H1 (cell line): ENCODE results near the gene TACR2. TPM values are rescaled to one million over a fixed set of nuclear protein-coding genes. Genes with fewer than 3 reads are reported as not detected.

Experiments
- CTCF ChIA-PET: fragments of 300-600 bp; sonication (Branson Sonifier 250); formaldehyde crosslinking; loops from one replicate; lab custom pipeline; 2021; ENCODE audit not compliant: partially characterized antibody; lab: Charles Lee
- POLR2A ChIA-PET: fragments of 300-600 bp; sonication (Branson Sonifier 250); formaldehyde crosslinking; loops from one replicate; lab custom pipeline; 2021; ENCODE audit warnings: inconsistent platforms; ENCODE audit not compliant: partially characterized antibody; lab: Charles Lee
- DNase-seq, 2 experiments: peaks; one replicate each; pipeline versions ENCODE4 v3.0.0 to v3.0.0-alpha.2; 2010 to 2022; ENCODE audit warnings: low spot score in 2 of 2, low read depth in 1 of 2, mixed read lengths in 1 of 2
- FAIRE-seq: peaks from 2 replicates; lab custom pipeline; 2011; peaks lifted over from hg19 to GRCh38; lab: Jason Lieb, UNC
- H2AFZ ChIP-seq: 2 replicates; pipeline ENCODE4 v1.8.1; 2012; ENCODE audit warnings: low read length, inconsistent platforms
- H2AK5ac ChIP-seq: 2 replicates; pipeline ENCODE4 v1.6.1; 2013; ENCODE audit warnings: low read depth, low read length
- H2BK120ac ChIP-seq: replicated peaks from 2 replicates; pipeline ENCODE3; 2013; ENCODE audit warnings: low read depth, low read length, inconsistent platforms
- H2BK12ac ChIP-seq: 2 replicates; pipeline ENCODE4 v1.6.1; 2013; ENCODE audit warnings: low read depth, low read length
- H2BK15ac ChIP-seq: 2 replicates; pipeline ENCODE4 v1.6.1; 2013; ENCODE audit warnings: low read length
- H2BK20ac ChIP-seq: 2 replicates; pipeline ENCODE4 v1.6.1; 2013; ENCODE audit warnings: low read length
- H2BK5ac ChIP-seq: 2 replicates; pipeline ENCODE4 v1.6.1; 2013; ENCODE audit warnings: low read depth, low read length
- H3K14ac ChIP-seq: 2 replicates; pipeline ENCODE4 v1.6.1; 2013; ENCODE audit warnings: inconsistent platforms; ENCODE audit not compliant: insufficient read length
- H3K18ac ChIP-seq: 2 replicates; pipeline ENCODE4 v1.6.1; 2013; ENCODE audit warnings: low read length; ENCODE audit errors: extremely low read depth
- H3K23ac ChIP-seq: 2 replicates; pipeline ENCODE4 v1.6.1; 2013; ENCODE audit warnings: inconsistent platforms; ENCODE audit not compliant: insufficient read length
- H3K23me2 ChIP-seq: 2 replicates; pipeline ENCODE4 v1.6.1; 2013; ENCODE audit warnings: low read depth, low read length
- H3K27ac ChIP-seq: 2 replicates; pipeline ENCODE4 v1.6.1; 2011; ENCODE audit warnings: low read depth, low read length, inconsistent platforms
- H3K27me3 ChIP-seq, 4 experiments: replicated peaks in 1 of 4; 1 replicate in 1 of 4; 2 replicates in 3 of 4; pipeline versions ENCODE4 v1.6.1 to v1.8.1; 2011 to 2013; ENCODE audit warnings: low read length in 3 of 4, mild to moderate bottlenecking in 3 of 4, inconsistent platforms in 2 of 4, mixed read lengths in 2 of 4, moderate library complexity in 1 of 4; ENCODE audit not compliant: control insufficient read depth in 3 of 4, insufficient read depth in 3 of 4; ENCODE audit errors: extremely low read depth in 1 of 4
- H3K36me3 ChIP-seq, 4 experiments: 2 replicates each; pipeline versions ENCODE4 v1.6.1 to v1.8.1; 2011 to 2013; ENCODE audit warnings: mild to moderate bottlenecking in 4 of 4, low read length in 3 of 4, moderate library complexity in 2 of 4, control low read depth in 1 of 4, inconsistent platforms in 1 of 4; ENCODE audit not compliant: insufficient read depth in 4 of 4, control insufficient read depth in 2 of 4
- H3K4ac ChIP-seq: replicated peaks from 2 replicates; pipeline ENCODE3; 2013; ENCODE audit warnings: low read length, low read depth, mixed read lengths, inconsistent platforms; ENCODE audit not compliant: insufficient read length
- H3K4me1 ChIP-seq, 4 experiments: replicated peaks in 1 of 4; 1 replicate in 1 of 4; 2 replicates in 3 of 4; pipeline versions ENCODE4 v1.6.1 to v1.8.1; 2011 to 2013; ENCODE audit warnings: low read length in 3 of 4, inconsistent platforms in 2 of 4, mixed read lengths in 1 of 4; ENCODE audit not compliant: insufficient read depth in 4 of 4, control insufficient read depth in 3 of 4
- H3K4me2 ChIP-seq, 2 experiments: 2 replicates each; pipeline versions ENCODE4 v1.6.1 to v1.8.1; 2011 to 2013; ENCODE audit warnings: low read depth in 2 of 2, low read length in 2 of 2, control low read depth in 1 of 2, inconsistent platforms in 1 of 2, mild to moderate bottlenecking in 1 of 2; ENCODE audit not compliant: insufficient read depth in 1 of 2
- H3K4me3 ChIP-seq, 4 experiments: fragments of 200-600, 300-600 bp in 1 of 4; sonication (generic), shearing (Covaris generic), sonication (Bioruptor Twin) in 1 of 4; 2 replicates each; pipeline versions ENCODE4 v1.5.1 to v1.8.1; 2011 to 2016; ENCODE audit warnings: low read length in 4 of 4, low read depth in 3 of 4, control low read depth in 2 of 4, inconsistent platforms in 2 of 4, mild to moderate bottlenecking in 2 of 4, mixed read lengths in 1 of 4, moderate library complexity in 1 of 4; ENCODE audit not compliant: insufficient read depth in 2 of 4; ENCODE audit errors: extremely low read depth in 1 of 4
- H3K56ac ChIP-seq: replicated peaks from 2 replicates; pipeline ENCODE3; 2013; ENCODE audit warnings: low read depth, mild to moderate bottlenecking, mixed read lengths, low read length, inconsistent platforms; ENCODE audit not compliant: insufficient read length
- H3K79me1 ChIP-seq: 2 replicates; pipeline ENCODE4 v1.6.1; 2013; ENCODE audit warnings: low read depth, low read length, control low read depth
- H3K79me2 ChIP-seq, 2 experiments: 2 replicates each; pipeline versions ENCODE4 v1.6.1 to v1.8.1; 2012 to 2013; ENCODE audit warnings: low read length in 2 of 2, mild to moderate bottlenecking in 2 of 2, inconsistent platforms in 1 of 2; ENCODE audit not compliant: insufficient read depth in 2 of 2, control insufficient read depth in 1 of 2
- H3K9ac ChIP-seq, 4 experiments: replicated peaks in 1 of 4; 1 replicate in 1 of 4; 2 replicates in 3 of 4; pipeline versions ENCODE4 v1.6.1 to v1.8.1; 2011 to 2013; ENCODE audit warnings: low read depth in 3 of 4, low read length in 3 of 4, control low read depth in 2 of 4, mild to moderate bottlenecking in 2 of 4, moderate library complexity in 2 of 4, inconsistent platforms in 1 of 4; ENCODE audit errors: extremely low read depth in 1 of 4
- H3K9me3 ChIP-seq, 2 experiments: 2 replicates each; pipeline versions ENCODE4 v1.6.1 to v1.8.1; 2012 to 2013; ENCODE audit warnings: mild to moderate bottlenecking in 2 of 2, moderate library complexity in 2 of 2, control low read depth in 1 of 2, inconsistent platforms in 1 of 2, low read depth in 1 of 2, low read length in 1 of 2, mixed read lengths in 1 of 2; ENCODE audit not compliant: insufficient read depth in 2 of 2
- H4K20me1 ChIP-seq, 2 experiments: replicated peaks in 1 of 2; 2 replicates each; pipeline versions ENCODE3 to v1.8.1; 2011 to 2013; ENCODE audit warnings: inconsistent platforms in 2 of 2, low read length in 2 of 2, mild to moderate bottlenecking in 1 of 2; ENCODE audit not compliant: insufficient read depth in 2 of 2, control insufficient read depth in 1 of 2
- H4K5ac ChIP-seq: 2 replicates; pipeline ENCODE4 v1.6.1; 2013; ENCODE audit warnings: low read length, low read depth, mixed read lengths, inconsistent platforms; ENCODE audit not compliant: insufficient read length
- H4K8ac ChIP-seq: 2 replicates; pipeline ENCODE4 v1.8.0; 2013; ENCODE audit warnings: mild to moderate bottlenecking, moderate library complexity, low read length, inconsistent platforms; ENCODE audit not compliant: insufficient read depth; ENCODE audit errors: extremely low read depth
- H4K91ac ChIP-seq: replicated peaks from 2 replicates; pipeline ENCODE3; 2013; ENCODE audit warnings: low read length, mixed read lengths, inconsistent platforms; ENCODE audit not compliant: insufficient read length
- CBX8 ChIP-seq: fragments of 300-800, 300-1000 bp; sonication (generic); IDR thresholded peaks from 2 replicates; pipeline ENCODE4 v1.7.1; 2016; ENCODE audit warnings: low read depth, low read length, borderline replicate concordance
- GABPA ChIP-seq: IDR thresholded peaks from 2 replicates; pipeline ENCODE4 v1.6.1; 2011; ENCODE audit warnings: mild to moderate bottlenecking, low read length, moderate library complexity, borderline replicate concordance; ENCODE audit not compliant: insufficient read depth
- KDM1A ChIP-seq: fragments of 200-600, 300-600 bp; sonication (generic); IDR thresholded peaks from 2 replicates; pipeline ENCODE4 v1.7.1; 2016; ENCODE audit warnings: mild to moderate bottlenecking, low read length, borderline replicate concordance
- RAD21 ChIP-seq, 2 experiments: IDR thresholded peaks in 1 of 2; conservative IDR thresholded peaks in 1 of 2; 2 replicates each; pipeline ENCODE4 v1.6.1; 2011; ENCODE audit warnings: low read depth in 2 of 2, low read length in 2 of 2, improper control_type of control experiment in 1 of 2, inconsistent platforms in 1 of 2, mild to moderate bottlenecking in 1 of 2, moderate library complexity in 1 of 2
- SP4 ChIP-seq: IDR thresholded peaks from 2 replicates; pipeline ENCODE4 v1.6.1; 2012; ENCODE audit warnings: low read length, inconsistent platforms
- WGBS, 2 experiments: shearing (Covaris generic) in 1 of 2; methylation state at CpG; one replicate each; pipeline versions ENCODE4 v1.1.6 to v1.1.7; 2013 to 2015; ENCODE audit warnings: low lambda C conversion rate in 2 of 2, mixed read lengths in 2 of 2, inconsistent platforms in 1 of 2, low coverage in 1 of 2, missing lambda C conversion rate in 1 of 2; ENCODE audit not compliant: insufficient replicate concordance in 2 of 2, insufficient coverage in 1 of 2, insufficient read length in 1 of 2; ENCODE audit errors: extremely low coverage in 1 of 2, missing lambda C conversion rate in 1 of 2; 5-methylcytosine and 5-hydroxymethylcytosine counted together
- polyA plus RNA-seq, 7 experiments: library from polyadenylated mRNA; depleted of rRNA in 3 of 7; stranded (reverse) in 5 of 7; unstranded in 2 of 7; fragments of >200 nt in 5 of 7; fragments of 200-250 nt in 2 of 7; gene quantifications; 1 replicate in 5 of 7; 2 replicates in 1 of 7; 4 replicates in 1 of 7; pipeline versions ENCODE4 v1.2.1 to v1.2.3, GENCODE V29; 2011 to 2013; ENCODE audit warnings: missing spikeins in 2 of 7, mixed read lengths in 2 of 7
- total RNA-seq: library from RNA; stranded (reverse); fragmentation: NEBNext Ultra II Directional; extraction: Animal tissue kit (Norgen Biotek cat#: 25700); gene quantifications from 2 replicates; pipeline ENCODE4 v1.2.1, GENCODE V29; 2021

The TACR2 gene
- total and polyA plus RNA-seq, 2 of the 8 experiments (the other 6 are each of a cell fraction or from before 2014, with no cell fraction given) = 0.06 TPM; not detected in 1

DNA sequence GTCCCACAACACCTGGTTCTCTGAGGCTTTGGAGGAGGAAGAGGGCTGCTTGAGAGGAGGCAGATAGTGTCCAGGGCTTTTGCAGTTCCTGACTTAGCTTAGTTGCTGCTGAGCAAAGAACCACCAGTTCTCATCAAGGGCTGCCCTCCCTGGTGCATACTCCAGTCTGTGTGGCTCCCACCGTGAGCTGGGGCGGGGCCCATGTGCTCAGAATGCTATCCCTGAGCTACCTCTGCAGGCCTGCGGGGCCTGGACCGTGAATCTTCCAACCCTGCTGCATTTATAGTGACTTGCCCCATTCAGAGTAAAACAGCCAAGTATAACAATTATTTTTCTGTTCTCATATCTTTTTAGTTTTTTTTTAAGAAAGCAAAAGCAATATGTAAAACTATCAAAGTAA is 49.2 kb downstream of the TACR2 start:
- Histone ChIP-seq H3K4me2 (no peak overlapping the region), H4K20me1 (peaks cover 2 to 5% of the 10 kb centered on the region in 2 experiments)
- CTCF ChIA-PET = interaction anchor here (0.6 to 4.9 kb wide), 9 partner anchors 8 to 1263 kb away, joined by 3 to 24 read pairs (median 3); no protein-coding TSS in a partner anchor

More for the DNA sequence above, 49.2 kb downstream of the TACR2 start:
- Histone ChIP-seq H4K5ac (no peak overlapping the region), H3K14ac (peak overlapping the region; percentile 51), H2BK5ac (peak overlapping the region; percentile 38; the same call in 1 of the 2 replicates), H2BK12ac (no peak overlapping the region), H3K4me3 (no peak overlapping the region), H3K9ac (no peak overlapping the region), H3K4ac (no peak overlapping the region), H2AK5ac (no peak overlapping the region), H3K18ac (no peak overlapping the region), H3K79me1 (peaks cover 6% of the 10 kb centered on the region; the same call in 1 of the 2 replicates), H4K8ac (peak overlapping the region; percentile 31; the same call in 1 of the 2 replicates), H4K91ac (no peak overlapping the region), H3K4me1 (0 out of 7 replicates have a peak, but pooled peaks cover 0 to 2% (median 0%) of the 10 kb centered on the region in 4 experiments), H2BK15ac (no peak overlapping the region), H3K27ac (peak overlapping the region; percentile 29; the same call in 1 of the 2 replicates), H3K23ac (no peak overlapping the region), H2AFZ (no peak overlapping the region), H3K9me3 (no peaks in the 10 kb centered on the region), H2BK120ac (no peak overlapping the region), H3K56ac (no peak overlapping the region), H3K27me3 (no peaks in the 10 kb centered on the region), H2BK20ac (no peak overlapping the region), H3K36me3 (peaks cover 8 to 58% (median 42%) of the 10 kb centered on the region in 4 experiments), H3K23me2 (no peaks in the 10 kb centered on the region), H3K79me2 (peaks cover 0 to 10% of the 10 kb centered on the region in 2 experiments; a peak in 1 of 4 replicates)
- POLR2A ChIA-PET = no interaction called here
- DNase-seq (no peak), FAIRE-seq (no peak)
- TF ChIP-seq KDM1A (no peak), CBX8 (no peak), RAD21 (IDR thresholded peaks at IDR 0.05 in 1 of 2, conservative IDR thresholded peaks at IDR 0.05 in 1 of 2; ENCODE audit: low read depth in 2 of 2, low read length in 2 of 2) (peak in 1 of 2 experiments; percentile 30; a peak in 1 of 4 replicates), SP4 (no peak), GABPA (no peak)
- WGBS, 2 experiments = 79% methylated on average over 4 of the region's 4 CpGs; no CpG with 5 or more reads in 1 of the 2 experiments
